ENCODE measurements around the gene BMP6. TPM values are rescaled to one million over a fixed set of nuclear protein-coding genes. Genes with fewer than 3 reads are reported as not detected.
A peak's percentile ranks its signal among the peaks of the same experiment; 100 is the strongest.

Gene BMP6
- total and polyA plus RNA-seq, 2 donors from 2014 or later: 5.0 to 10.0 TPM

DNA sequence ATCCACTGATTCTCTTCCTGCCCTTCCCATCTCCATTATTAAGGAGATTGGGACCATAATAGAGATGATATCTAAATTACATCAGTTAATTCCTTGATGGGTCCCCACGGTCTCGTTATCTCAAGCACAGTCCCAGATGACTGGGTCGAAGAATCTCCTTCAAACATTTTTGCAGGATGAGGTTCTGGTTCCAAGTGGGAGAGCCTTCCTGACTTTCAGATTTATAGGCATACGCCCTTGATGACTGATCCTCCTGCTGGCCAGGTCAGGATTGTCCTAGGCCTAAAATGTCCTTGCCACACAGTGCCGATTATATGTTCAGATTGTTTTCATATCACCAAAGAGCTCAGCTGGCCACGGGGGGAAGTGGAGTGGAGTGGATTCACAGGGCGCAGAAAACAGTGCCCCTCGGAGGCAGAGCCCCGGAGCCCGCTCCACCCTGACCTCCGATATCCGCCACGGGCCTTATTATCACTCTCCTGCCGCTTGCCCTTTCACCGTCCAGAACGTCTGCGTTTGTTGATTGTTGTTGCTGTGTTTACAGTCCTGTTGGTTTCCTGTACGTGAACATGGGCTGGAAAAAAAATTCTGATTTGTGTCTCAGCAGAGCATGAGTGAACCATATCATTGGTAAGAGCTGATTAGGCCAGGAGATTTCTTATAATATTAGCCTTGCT is 8.9 kb downstream of the BMP6 start:
- intact Hi-C loops (cut with DNase I): no loop called here
- FAIRE-seq: no peak

DNA sequence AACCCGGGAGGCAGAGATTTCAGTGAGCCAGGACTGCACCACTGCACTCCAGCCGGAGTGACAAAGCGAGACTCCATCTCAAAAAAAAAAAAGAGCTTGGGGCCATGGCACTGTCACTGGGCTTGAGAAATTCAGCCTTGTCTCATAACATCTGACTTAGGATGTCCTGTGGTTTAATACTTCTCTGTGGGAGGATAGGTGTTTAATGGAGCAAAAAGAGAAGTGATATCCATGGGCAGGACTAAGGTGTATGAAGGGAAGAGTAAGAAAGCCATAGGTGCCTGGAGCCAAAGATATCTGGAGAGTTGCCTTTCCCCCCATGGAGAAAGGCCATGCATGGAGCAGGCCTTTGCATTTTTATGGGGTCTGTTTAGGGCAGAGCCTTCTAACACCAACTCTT is 11.2 kb downstream of the BMP6 start:
- no peaks in the 10 kb centered on the region for H3K27me3 ChIP-seq (ENCODE audit: control insufficient read depth, insufficient read depth, low read length)
- no peak for TF ChIP-seq CTCF (IDR thresholded peaks at IDR 0.05; ENCODE audit: borderline replicate concordance, extremely low read depth, insufficient read depth)
- H3K9me3 ChIP-seq (ENCODE audit: control insufficient read depth in 2 of 3, insufficient read depth in 1 of 3, low read length in 3 of 3): no peaks in the 10 kb centered on the region
- no peak overlapping the region for H3K4me3 ChIP-seq (ENCODE audit: low read length in 3 of 3)
- intact Hi-C loops (cut with DNase I): no loop called here
- H3K36me3 ChIP-seq (ENCODE audit: control insufficient read depth in 2 of 3, insufficient read depth in 3 of 3, low read length in 3 of 3): no peaks in the 10 kb centered on the region
- FAIRE-seq: no peak
- H3K27ac ChIP-seq (ENCODE audit: low read depth in 2 of 2, low read length in 2 of 2): no peak overlapping the region
- H3K9ac ChIP-seq (ENCODE audit: low read length in 3 of 3): no peak overlapping the region
- DNase-seq: peak in 2 of 5 donors; percentile 65 to 73
- H3K4me1 ChIP-seq (ENCODE audit: control insufficient read depth in 2 of 3, insufficient read depth in 2 of 3, low read depth in 1 of 3, low read length in 3 of 3): no peaks in the 10 kb centered on the region

More for the DNA sequence above, 8.9 kb downstream of the BMP6 start:
- TF ChIP-seq CTCF (IDR thresholded peaks at IDR 0.05; ENCODE audit: borderline replicate concordance, extremely low read depth, insufficient read depth): no peak
- Histone ChIP-seq H3K9ac (ENCODE audit: low read length in 3 of 3) (no peak overlapping the region), H3K36me3 (ENCODE audit: control insufficient read depth in 2 of 3, insufficient read depth in 3 of 3, low read length in 3 of 3) (no peaks in the 10 kb centered on the region), H3K4me3 (ENCODE audit: low read length in 3 of 3) (no peak overlapping the region), H3K27ac (ENCODE audit: low read depth in 2 of 2, low read length in 2 of 2) (no peak overlapping the region), H3K4me1 (ENCODE audit: control insufficient read depth in 2 of 3, insufficient read depth in 2 of 3, low read depth in 1 of 3, low read length in 3 of 3) (no peaks in the 10 kb centered on the region), H3K9me3 (ENCODE audit: control insufficient read depth in 2 of 3, insufficient read depth in 1 of 3, low read length in 3 of 3) (no peaks in the 10 kb centered on the region), H3K27me3 (ENCODE audit: control insufficient read depth, insufficient read depth, low read length) (peaks cover 1% of the 10 kb centered on the region)
- DNase-seq: no peak

DNA sequence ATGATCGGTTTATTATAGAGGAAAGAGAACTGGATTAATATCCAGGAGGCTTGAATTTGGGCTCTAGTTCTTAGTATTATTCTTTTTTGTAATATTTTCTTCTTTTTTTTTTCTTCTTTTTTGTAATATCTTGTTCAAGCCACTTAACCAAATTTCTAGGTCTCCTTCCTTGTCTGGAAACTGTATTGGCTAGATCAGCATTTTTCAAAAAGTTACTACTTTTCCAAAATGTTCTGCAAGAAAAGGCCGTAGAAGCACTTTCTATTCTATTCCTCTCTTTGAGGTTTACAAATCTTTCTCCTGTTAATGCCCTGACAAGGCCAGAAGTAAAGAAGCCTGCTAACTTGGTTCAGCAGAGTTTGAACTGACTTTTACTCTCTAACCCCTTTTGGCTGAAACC is 12.0 kb downstream of the BMP6 start:
- DNase-seq (no peak), FAIRE-seq (no peak)
- H3K36me3 ChIP-seq (ENCODE audit: control insufficient read depth in 2 of 3, insufficient read depth in 3 of 3, low read length in 3 of 3): no peaks in the 10 kb centered on the region
- no peak overlapping the region for H3K27ac ChIP-seq (ENCODE audit: low read depth in 2 of 2, low read length in 2 of 2)
- no peak overlapping the region for H3K9ac ChIP-seq (ENCODE audit: low read length in 3 of 3)
- H3K4me3 ChIP-seq (ENCODE audit: low read length in 3 of 3): no peak overlapping the region
- intact Hi-C loops (cut with DNase I): no loop called here
- no peaks in the 10 kb centered on the region for H3K9me3 ChIP-seq (ENCODE audit: control insufficient read depth in 2 of 3, insufficient read depth in 1 of 3, low read length in 3 of 3)
- no peak for TF ChIP-seq CTCF (IDR thresholded peaks at IDR 0.05; ENCODE audit: borderline replicate concordance, extremely low read depth, insufficient read depth)
- H3K27me3 ChIP-seq (ENCODE audit: control insufficient read depth, insufficient read depth, low read length): no peaks in the 10 kb centered on the region
- H3K4me1 ChIP-seq (ENCODE audit: control insufficient read depth in 2 of 3, insufficient read depth in 2 of 3, low read depth in 1 of 3, low read length in 3 of 3): no peaks in the 10 kb centered on the region
